Duodenal mucosa (tissue), 2 donors: ENCODE data around the gene DEAF1.
A peak's percentile ranks its signal among the peaks of the same experiment; 100 is the strongest.
"Not testable (repeated sequence)": the region's sequence is repeated elsewhere in the genome, so short reads cannot be mapped to it uniquely, and the experiment has no call there.

Experiments used
- H3K27ac ChIP-seq: one replicate; pipeline ENCODE4 v1.7.0; 2013; ENCODE audit warnings: low read depth, low read length
- H3K27me3 ChIP-seq, 2 donors: one replicate each; pipeline ENCODE4 v1.7.0; 2013; ENCODE audit warnings: low read length in 2 of 2, control low read depth in 1 of 2; ENCODE audit not compliant: insufficient read depth in 2 of 2, control insufficient read depth in 1 of 2
- H3K36me3 ChIP-seq, 2 donors: one replicate each; pipeline ENCODE4 v1.7.0; 2013; ENCODE audit warnings: low read length in 2 of 2, control low read depth in 1 of 2; ENCODE audit not compliant: insufficient read depth in 2 of 2, control insufficient read depth in 1 of 2
- H3K4me1 ChIP-seq, 2 donors: one replicate each; pipeline ENCODE4 v1.7.0; 2013; ENCODE audit warnings: low read length in 2 of 2, control low read depth in 1 of 2; ENCODE audit not compliant: insufficient read depth in 2 of 2, control insufficient read depth in 1 of 2
- H3K4me3 ChIP-seq, 2 donors: one replicate each; pipeline ENCODE4 v1.7.0; 2013; ENCODE audit warnings: low read length in 2 of 2, low read depth in 1 of 2
- H3K9ac ChIP-seq, 2 donors: one replicate each; pipeline ENCODE4 v1.7.0; 2013; ENCODE audit warnings: low read length in 2 of 2, low read depth in 1 of 2
- H3K9me3 ChIP-seq, 2 donors: one replicate each; pipeline ENCODE4 v1.7.0; 2013; ENCODE audit warnings: low read length in 2 of 2, control low read depth in 1 of 2; ENCODE audit not compliant: control insufficient read depth in 1 of 2

Gene DEAF1, protein sequence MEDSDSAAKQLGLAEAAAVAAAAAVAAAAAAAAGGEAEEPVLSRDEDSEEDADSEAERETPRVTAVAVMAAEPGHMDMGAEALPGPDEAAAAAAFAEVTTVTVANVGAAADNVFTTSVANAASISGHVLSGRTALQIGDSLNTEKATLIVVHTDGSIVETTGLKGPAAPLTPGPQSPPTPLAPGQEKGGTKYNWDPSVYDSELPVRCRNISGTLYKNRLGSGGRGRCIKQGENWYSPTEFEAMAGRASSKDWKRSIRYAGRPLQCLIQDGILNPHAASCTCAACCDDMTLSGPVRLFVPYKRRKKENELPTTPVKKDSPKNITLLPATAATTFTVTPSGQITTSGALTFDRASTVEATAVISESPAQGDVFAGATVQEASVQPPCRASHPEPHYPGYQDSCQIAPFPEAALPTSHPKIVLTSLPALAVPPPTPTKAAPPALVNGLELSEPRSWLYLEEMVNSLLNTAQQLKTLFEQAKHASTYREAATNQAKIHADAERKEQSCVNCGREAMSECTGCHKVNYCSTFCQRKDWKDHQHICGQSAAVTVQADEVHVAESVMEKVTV

DNA sequence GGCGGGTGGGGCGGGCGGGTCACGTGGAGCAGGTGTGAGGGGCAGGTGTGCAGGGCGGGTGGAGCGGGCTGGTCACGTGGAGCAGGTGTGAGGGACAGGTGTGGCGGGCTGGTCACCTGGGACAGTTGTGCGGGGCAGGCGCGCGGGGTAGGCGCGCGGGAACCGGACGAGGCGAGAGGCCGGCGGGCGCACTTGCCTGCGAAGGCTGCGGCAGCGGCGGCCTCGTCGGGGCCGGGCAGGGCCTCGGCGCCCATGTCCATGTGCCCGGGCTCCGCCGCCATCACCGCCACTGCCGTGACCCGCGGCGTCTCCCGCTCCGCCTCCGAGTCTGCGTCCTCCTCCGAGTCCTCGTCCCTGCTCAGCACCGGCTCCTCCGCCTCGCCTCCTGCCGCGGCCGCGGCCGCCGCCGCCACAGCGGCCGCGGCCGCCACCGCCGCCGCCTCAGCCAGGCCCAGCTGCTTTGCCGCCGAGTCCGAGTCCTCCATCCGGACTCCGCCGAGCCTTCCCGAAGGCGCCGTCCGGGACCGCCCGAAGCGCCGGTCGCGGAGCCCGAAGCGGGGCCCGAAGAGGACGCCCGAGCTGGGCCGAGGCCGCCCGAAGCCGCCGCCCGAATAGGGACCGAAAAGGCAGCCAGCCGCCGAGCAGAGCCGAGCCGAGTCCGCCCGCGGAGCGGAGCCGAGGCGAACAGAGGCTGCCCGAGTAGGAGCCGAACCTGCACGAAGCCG, at the start of gene DEAF1:
DEAF1 (minus strand) TSS at position 660 of the 725 bp plus-strand sequence; CDS start at position 485, 175 bp downstream.
- Histone ChIP-seq H3K9me3 (no peaks in the 10 kb centered on the region), H3K4me1 (peaks cover 16 to 41% of the 10 kb centered on the region in 2 donors), H3K27me3 (no peaks in the 10 kb centered on the region), H3K27ac (peak within 1 kb of the TSS; percentile 99), H3K9ac (peak within 1 kb of the TSS; percentile 85 to 86), H3K4me3 (peak within 1 kb of the TSS; percentile 75 to 85), H3K36me3 (peaks cover under 1 to 10% of the 10 kb centered on the region in 2 donors)

DNA sequence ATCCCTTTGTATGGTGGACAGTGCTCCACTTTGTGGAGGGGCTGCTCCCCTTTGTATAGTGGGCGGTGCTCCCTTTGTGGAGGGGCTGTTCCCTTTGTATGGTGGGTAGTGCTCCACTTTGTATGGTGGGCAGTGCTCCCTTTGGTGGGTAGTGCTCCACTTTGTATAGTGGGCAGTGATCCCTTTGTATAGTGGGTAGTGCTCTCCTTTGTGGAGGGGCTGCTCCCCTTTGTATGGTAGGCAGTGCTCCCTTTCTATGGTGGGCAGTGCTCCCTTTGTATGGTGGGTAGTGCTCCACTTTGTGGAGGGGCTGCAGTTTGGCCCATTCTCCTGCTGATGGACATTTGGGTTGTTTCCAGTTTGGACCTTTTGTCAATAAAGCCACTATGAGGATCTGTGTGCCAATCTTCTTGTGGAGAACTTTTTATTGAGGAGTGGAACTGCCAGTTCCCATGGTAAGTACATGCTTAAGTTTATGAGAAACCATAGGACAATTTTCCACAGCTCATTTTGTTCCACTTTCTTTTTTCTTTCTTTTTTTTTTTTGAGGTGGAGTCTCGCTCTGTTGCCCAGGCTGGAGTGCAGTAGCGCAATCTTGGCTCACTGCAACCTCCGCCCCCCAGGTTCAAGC, 47.7 kb upstream of the DEAF1 start:
- Histone ChIP-seq H3K27me3 (no peaks in the 10 kb centered on the region), H3K4me3 (no peak overlapping the region)

DNA sequence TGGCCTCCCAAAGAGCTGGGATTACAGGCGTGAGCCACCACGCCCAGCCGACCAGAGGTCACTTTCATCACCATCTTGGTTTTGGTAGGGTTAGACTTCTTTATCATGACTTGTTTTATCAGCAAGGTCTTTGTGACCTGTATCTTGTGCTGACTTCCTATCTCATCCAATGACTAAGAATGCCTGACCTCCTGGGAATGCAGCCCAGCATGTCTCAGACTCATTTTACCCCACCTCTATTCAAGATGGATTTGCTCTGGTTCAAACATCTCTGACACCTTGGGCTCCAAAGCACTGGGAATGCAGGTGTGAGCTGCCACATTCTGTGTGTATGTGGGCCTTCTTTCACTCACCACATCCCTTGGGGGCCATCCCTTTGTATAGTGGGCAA, 47.1 kb upstream of the DEAF1 start:
- no peak overlapping the region for H3K4me3 ChIP-seq
- H3K36me3 ChIP-seq, result no peaks in the 10 kb centered on the region
- no peak overlapping the region for H3K27ac ChIP-seq
- no peak overlapping the region for H3K9ac ChIP-seq
- peaks cover 5 to 6% of the 10 kb centered on the region in 2 donors for H3K4me1 ChIP-seq
- H3K9me3 ChIP-seq, result no peaks in the 10 kb centered on the region
- no peaks in the 10 kb centered on the region for H3K27me3 ChIP-seq

More for the DNA sequence above, 47.7 kb upstream of the DEAF1 start:
- no peak overlapping the region for H3K27ac ChIP-seq
- H3K36me3 ChIP-seq, result no peaks in the 10 kb centered on the region
- H3K9ac ChIP-seq, result no peak overlapping the region
- peaks cover 5 to 6% of the 10 kb centered on the region in 2 donors for H3K4me1 ChIP-seq
- H3K9me3 ChIP-seq, result no peaks in the 10 kb centered on the region

DNA sequence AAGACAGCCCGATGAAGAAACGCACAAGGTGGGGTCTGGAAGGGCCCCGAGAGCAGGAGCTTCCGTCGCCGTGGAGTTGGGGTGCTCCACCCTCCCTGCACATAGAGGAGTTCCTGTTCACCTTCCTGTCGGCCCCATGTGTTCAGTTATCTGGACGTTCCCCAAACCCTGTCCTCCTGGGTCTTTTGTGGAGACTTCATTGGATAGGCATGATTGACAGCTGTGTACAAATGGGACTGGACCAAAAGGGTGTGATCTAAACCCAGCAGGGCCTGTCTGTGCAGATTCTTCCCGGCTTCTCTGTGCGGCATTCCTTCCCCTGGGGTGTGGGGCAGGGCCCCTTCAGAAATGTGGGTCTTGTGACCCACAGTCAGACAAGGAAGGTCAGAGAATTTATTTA, 42.9 kb upstream of the DEAF1 start:
- not testable (repeated sequence) for H3K27me3 ChIP-seq, H3K27ac ChIP-seq, H3K4me1 ChIP-seq, H3K9ac ChIP-seq, H3K36me3 ChIP-seq, H3K4me3 ChIP-seq, H3K9me3 ChIP-seq

DNA sequence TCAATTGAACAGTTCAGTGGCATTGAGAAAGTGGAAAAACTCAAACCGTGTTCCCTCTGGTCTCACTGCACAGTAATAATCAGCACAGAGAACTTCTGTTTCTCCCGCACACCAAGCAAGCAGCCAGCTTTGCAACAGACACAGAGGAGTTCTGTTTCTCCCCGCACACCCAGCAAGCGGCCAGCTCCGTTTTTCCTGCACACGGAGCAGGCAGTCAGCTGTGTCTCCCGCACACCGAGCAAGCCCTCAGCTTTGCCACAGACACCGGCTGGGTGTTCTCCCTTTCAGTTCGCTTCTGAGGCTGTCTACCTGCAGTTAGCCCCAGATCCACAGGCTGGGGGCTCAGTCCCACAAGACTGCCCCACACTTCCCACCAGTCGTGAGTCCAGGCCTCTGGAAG, 42.3 kb upstream of the DEAF1 start:
- no peak overlapping the region for H3K9ac ChIP-seq
- no peaks in the 10 kb centered on the region for H3K36me3 ChIP-seq
- H3K4me1 ChIP-seq, result peaks cover 0 to 3% of the 10 kb centered on the region in 2 donors
- no peaks in the 10 kb centered on the region for H3K9me3 ChIP-seq
- H3K27ac ChIP-seq, result no peak overlapping the region
- H3K4me3 ChIP-seq, result no peak overlapping the region
- H3K27me3 ChIP-seq, result no peaks in the 10 kb centered on the region

DNA sequence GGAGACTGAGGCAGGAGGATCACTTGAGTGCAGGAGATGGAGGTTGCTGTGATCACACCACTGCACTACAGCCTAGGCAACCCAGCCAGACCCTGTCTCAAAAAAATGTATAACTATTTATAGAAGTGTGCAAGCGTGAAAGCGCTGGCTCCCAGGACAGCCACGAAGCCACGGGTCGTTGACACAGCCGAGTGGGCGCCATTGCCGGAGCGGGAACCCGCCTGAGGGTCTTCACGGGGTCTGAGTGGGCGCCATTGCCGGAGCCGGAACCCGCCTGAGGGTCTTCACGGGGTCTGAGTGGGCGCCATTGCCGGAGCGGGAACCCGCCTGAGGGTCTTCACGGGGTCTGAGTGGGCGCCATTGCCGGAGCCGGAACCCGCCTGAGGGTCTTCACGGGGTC, 39.5 kb upstream of the DEAF1 start:
- not testable (repeated sequence) for H3K9me3 ChIP-seq, H3K36me3 ChIP-seq, H3K4me3 ChIP-seq, H3K4me1 ChIP-seq, H3K9ac ChIP-seq, H3K27me3 ChIP-seq, H3K27ac ChIP-seq

DNA sequence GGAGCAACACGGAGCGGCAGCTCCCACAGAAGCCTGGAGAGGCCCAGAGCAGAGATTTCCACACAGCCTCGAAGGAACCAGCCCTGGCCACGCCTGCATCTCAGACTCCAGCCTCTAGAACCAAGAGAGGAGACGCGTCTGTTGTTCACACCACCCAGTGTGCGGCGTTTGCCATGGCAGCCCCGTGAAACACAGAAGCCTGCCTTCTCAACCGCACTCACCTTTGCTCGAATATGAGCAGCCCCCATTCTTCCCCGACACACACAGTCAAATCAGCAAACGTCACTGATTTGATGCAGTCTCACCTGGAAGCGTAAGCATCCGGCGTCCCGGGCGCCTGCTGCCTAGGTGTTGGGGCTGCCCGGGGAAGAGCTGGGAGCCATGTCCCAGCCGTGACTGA, 38.0 kb upstream of the DEAF1 start:
- no peak overlapping the region for H3K9ac ChIP-seq
- no peaks in the 10 kb centered on the region for H3K9me3 ChIP-seq
- no peak overlapping the region for H3K4me3 ChIP-seq
- no peaks in the 10 kb centered on the region for H3K36me3 ChIP-seq
- H3K4me1 ChIP-seq, result peaks cover 0 to 2% of the 10 kb centered on the region in 2 donors
- H3K27ac ChIP-seq, result no peak overlapping the region
- H3K27me3 ChIP-seq, result no peaks in the 10 kb centered on the region

DNA sequence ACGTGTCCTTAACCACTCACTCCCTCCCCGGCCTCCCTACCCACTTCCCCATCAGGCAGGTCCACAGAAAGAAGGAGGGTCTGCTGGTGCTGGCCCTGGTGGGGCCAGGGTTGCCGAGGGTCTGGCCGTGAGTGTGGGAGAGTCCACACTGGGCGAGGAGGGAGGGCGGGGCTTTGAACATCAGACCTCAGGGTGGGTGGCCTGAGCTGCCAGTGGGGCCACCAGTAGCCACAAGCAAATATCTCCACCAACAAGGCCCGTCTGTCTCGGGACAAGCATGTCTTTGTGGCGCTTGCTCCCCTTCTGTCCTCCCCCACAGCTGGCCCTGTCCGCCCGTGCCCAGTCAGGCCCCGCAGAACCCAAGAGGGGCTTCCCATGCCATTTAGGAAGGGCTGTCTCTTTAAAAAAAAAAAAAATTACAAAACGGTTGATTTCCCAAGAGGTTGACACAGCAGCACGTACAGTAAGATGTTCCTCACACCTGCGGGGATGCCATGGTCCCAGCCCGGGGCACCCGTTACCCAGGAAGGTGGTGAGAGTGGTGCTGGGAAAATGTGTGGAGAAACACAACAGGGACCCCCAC, 34.6 kb upstream of the DEAF1 start:
- H3K36me3 ChIP-seq, result peaks cover 0 to 2% of the 10 kb centered on the region in 2 donors
- no peaks in the 10 kb centered on the region for H3K27me3 ChIP-seq
- H3K4me3 ChIP-seq, result no peak overlapping the region
- H3K9ac ChIP-seq, result peak overlapping the region in 1 of 2 donors; percentile 10
- H3K9me3 ChIP-seq, result no peaks in the 10 kb centered on the region
- no peak overlapping the region for H3K27ac ChIP-seq
- H3K4me1 ChIP-seq, result peaks cover 21 to 28% of the 10 kb centered on the region in 2 donors

DNA sequence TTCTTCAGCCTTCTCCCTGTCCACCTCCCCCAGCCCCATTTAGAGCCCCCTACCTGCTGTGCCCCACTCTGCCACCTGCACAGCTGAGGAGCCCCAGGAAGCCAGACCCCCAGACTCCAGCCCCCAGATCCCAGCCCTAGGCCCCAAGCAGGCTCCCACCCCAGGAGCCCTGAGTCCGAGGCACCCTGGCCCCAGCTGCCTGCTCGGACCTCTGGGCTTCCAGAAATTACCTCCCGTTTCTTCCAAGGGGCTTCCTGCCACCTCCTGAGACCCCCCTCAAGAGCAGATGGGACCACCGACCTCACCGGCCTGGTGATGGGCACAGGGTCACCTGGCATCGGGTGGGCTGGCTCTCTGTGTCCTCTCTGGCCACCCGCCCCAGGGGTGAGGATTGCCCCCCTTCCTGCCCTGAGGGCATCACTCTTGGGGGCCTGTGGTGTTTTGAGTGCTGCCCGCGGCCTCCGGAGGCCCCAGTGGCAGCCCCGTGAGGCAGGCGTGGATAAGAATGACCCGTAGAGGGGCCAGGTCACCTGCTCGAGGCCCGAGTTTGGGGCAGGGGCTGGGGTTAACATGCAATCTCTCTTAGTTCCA, 34.0 kb upstream of the DEAF1 start:
- H3K27me3 ChIP-seq, result no peaks in the 10 kb centered on the region
- H3K4me3 ChIP-seq, result no peak overlapping the region
- H3K9me3 ChIP-seq, result no peaks in the 10 kb centered on the region
- H3K4me1 ChIP-seq, result peaks cover 22 to 32% of the 10 kb centered on the region in 2 donors
- peaks cover 0 to 7% of the 10 kb centered on the region in 2 donors for H3K36me3 ChIP-seq
- peak overlapping the region in 1 of 2 donors; percentile 10 for H3K9ac ChIP-seq
- H3K27ac ChIP-seq, result no peak overlapping the region
